ENCODE measurements around the gene PCNX3. TPM values are rescaled to one million over a fixed set of nuclear protein-coding genes. Genes with fewer than 3 reads are reported as not detected.

PCNX3 gene
- total RNA-seq, 3 donors from 2014 or later (not counting 1 experiment from before 2014, with no cell fraction given): 101 to 105 (median 102) TPM

DNA sequence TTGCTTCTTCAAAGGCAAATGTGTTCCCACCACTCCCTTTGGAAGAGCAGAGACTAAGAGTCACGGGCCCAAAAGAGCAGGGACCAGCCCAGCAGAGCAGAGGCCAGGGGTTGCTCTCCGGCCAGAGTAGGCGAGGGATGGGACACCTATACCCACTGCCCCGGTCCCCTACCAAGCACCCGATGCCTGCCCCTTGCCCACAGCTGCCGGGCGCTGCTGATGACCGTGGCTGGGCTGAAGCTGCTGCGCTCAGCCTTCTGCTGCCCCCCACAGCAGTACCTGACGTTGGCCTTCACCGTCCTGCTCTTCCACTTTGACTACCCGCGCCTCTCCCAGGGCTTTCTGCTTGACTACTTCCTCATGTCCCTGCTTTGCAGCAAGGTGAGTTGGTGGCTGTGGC lies 11.6 kb downstream of the PCNX3 start:
- Histone ChIP-seq H3K36me3 (ENCODE audit: control insufficient read depth, insufficient read depth, low read length) (peaks cover 80% of the 10 kb centered on the region), H3K4me1 (ENCODE audit: control insufficient read depth, insufficient read depth, low read length) (peaks cover 10% of the 10 kb centered on the region), H3K9me3 (ENCODE audit: control insufficient read depth, insufficient read depth, low read length) (no peaks in the 10 kb centered on the region), H3K27ac (ENCODE audit: low read length) (no peak overlapping the region), H3K27me3 (ENCODE audit: control insufficient read depth, insufficient read depth, low read length) (no peaks in the 10 kb centered on the region), H3K4me3 (ENCODE audit: low read length) (no peak overlapping the region)
- no peak overlapping the region for H3K4me3 Mint-ChIP-seq
- ATAC-seq (no peak), DNase-seq (no peak)
- no peak overlapping the region for H3K27ac Mint-ChIP-seq
- TF ChIP-seq, protein P1, sequence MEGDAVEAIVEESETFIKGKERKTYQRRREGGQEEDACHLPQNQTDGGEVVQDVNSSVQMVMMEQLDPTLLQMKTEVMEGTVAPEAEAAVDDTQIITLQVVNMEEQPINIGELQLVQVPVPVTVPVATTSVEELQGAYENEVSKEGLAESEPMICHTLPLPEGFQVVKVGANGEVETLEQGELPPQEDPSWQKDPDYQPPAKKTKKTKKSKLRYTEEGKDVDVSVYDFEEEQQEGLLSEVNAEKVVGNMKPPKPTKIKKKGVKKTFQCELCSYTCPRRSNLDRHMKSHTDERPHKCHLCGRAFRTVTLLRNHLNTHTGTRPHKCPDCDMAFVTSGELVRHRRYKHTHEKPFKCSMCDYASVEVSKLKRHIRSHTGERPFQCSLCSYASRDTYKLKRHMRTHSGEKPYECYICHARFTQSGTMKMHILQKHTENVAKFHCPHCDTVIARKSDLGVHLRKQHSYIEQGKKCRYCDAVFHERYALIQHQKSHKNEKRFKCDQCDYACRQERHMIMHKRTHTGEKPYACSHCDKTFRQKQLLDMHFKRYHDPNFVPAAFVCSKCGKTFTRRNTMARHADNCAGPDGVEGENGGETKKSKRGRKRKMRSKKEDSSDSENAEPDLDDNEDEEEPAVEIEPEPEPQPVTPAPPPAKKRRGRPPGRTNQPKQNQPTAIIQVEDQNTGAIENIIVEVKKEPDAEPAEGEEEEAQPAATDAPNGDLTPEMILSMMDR (IDR thresholded peaks at IDR 0.05): no peak
- WGBS (ENCODE audit: insufficient coverage): 96% methylated on average over 13 of the region's 13 CpGs
- no peaks in the 10 kb centered on the region for H3K9me3 Mint-ChIP-seq
- no peaks in the 10 kb centered on the region for H3K36me3 Mint-ChIP-seq
- H3K27me3 Mint-ChIP-seq (ENCODE audit: low read depth in 2 of 2): no peaks in the 10 kb centered on the region
- intact Hi-C loops (cut with micrococcal nuclease): loop anchor here (5.0 kb wide), 2 partner anchors 35 to 190 kb away; partner anchors contain the start of gene RELA
- H3K4me1 Mint-ChIP-seq: peaks cover 7 to 13% of the 10 kb centered on the region in 2 donors

GRCh38 chr11:65629579-65629978 lies 14.0 kb downstream of the PCNX3 start:
- no peak for DNase-seq

GRCh38 chr11:65630215-65630614 lies 14.6 kb downstream of the PCNX3 start:
- ATAC-seq (no peak), DNase-seq (no peak)
- TF ChIP-seq, protein P1 (IDR thresholded peaks at IDR 0.05): no peak
- WGBS (ENCODE audit: insufficient coverage): 96% methylated on average over 11 of the region's 11 CpGs
- no peak overlapping the region for H3K27ac ChIP-seq (ENCODE audit: low read length)
- H3K9me3 ChIP-seq (ENCODE audit: control insufficient read depth, insufficient read depth, low read length): no peaks in the 10 kb centered on the region
- Mint-ChIP-seq H3K4me3 (no peak overlapping the region), H3K27me3 (ENCODE audit: low read depth in 2 of 2) (no peaks in the 10 kb centered on the region), H3K4me1 (peaks cover 19 to 21% of the 10 kb centered on the region in 2 donors), H3K9me3 (no peaks in the 10 kb centered on the region), H3K36me3 (no peaks in the 10 kb centered on the region), H3K27ac (no peak overlapping the region)
- peaks cover 35% of the 10 kb centered on the region for H3K4me1 ChIP-seq (ENCODE audit: control insufficient read depth, insufficient read depth, low read length)
- intact Hi-C loops (cut with micrococcal nuclease): no loop called here
- no peak overlapping the region for H3K4me3 ChIP-seq (ENCODE audit: low read length)
- no peaks in the 10 kb centered on the region for H3K27me3 ChIP-seq (ENCODE audit: control insufficient read depth, insufficient read depth, low read length)
- H3K36me3 ChIP-seq (ENCODE audit: control insufficient read depth, insufficient read depth, low read length): peaks cover 63% of the 10 kb centered on the region

More at GRCh38 chr11:65629579-65629978, 14.0 kb downstream of the PCNX3 start:
- Histone ChIP-seq H3K4me3 (ENCODE audit: low read length) (no peak overlapping the region), H3K36me3 (ENCODE audit: control insufficient read depth, insufficient read depth, low read length) (peaks cover 64% of the 10 kb centered on the region), H3K27me3 (ENCODE audit: control insufficient read depth, insufficient read depth, low read length) (no peaks in the 10 kb centered on the region), H3K9me3 (ENCODE audit: control insufficient read depth, insufficient read depth, low read length) (no peaks in the 10 kb centered on the region), H3K27ac (ENCODE audit: low read length) (no peak overlapping the region), H3K4me1 (ENCODE audit: control insufficient read depth, insufficient read depth, low read length) (peaks cover 29% of the 10 kb centered on the region)
- H3K4me1 Mint-ChIP-seq: peaks cover 19 to 21% of the 10 kb centered on the region in 2 donors
- H3K4me3 Mint-ChIP-seq: no peak overlapping the region
- 98% methylated on average over 14 of the region's 14 CpGs for WGBS (ENCODE audit: insufficient coverage)
- intact Hi-C loops (cut with micrococcal nuclease): loop anchor here (5.0 kb wide), 2 partner anchors 33 to 188 kb away; partner anchors contain the start of gene RELA
- TF ChIP-seq, protein P1 (IDR thresholded peaks at IDR 0.05): no peak
- no peaks in the 10 kb centered on the region for H3K9me3 Mint-ChIP-seq
- no peak overlapping the region for H3K27ac Mint-ChIP-seq
- no peak for ATAC-seq
- H3K27me3 Mint-ChIP-seq (ENCODE audit: low read depth in 2 of 2): no peaks in the 10 kb centered on the region
- H3K36me3 Mint-ChIP-seq: no peaks in the 10 kb centered on the region

Measured in natural killer cell (primary cell).